WERI-Rb-1 (cell line): ENCODE data around the gene GPR139.

ENCODE experiments used
- DNase-seq: peaks from one replicate; pipeline ENCODE4 v3.0.0-alpha.2; 2020
- H3K27ac ChIP-seq: fragments of 250-450 bp; sonication (Bioruptor Pico); 2 replicates; pipeline ENCODE4 v1.5.1; 2020; ENCODE audit warnings: mild to moderate bottlenecking, moderate library complexity
- H3K27me3 ChIP-seq: fragments of 250-450 bp; sonication (Bioruptor Pico); 2 replicates; pipeline ENCODE4 v1.5.1; 2021; ENCODE audit warnings: mild to moderate bottlenecking, low read depth, moderate library complexity; ENCODE audit not compliant: insufficient read depth, severe bottlenecking
- H3K36me3 ChIP-seq: fragments of 250-450 bp; sonication (Bioruptor Pico); 2 replicates; pipeline ENCODE4 v1.5.1; 2020; ENCODE audit warnings: mild to moderate bottlenecking, moderate library complexity
- H3K4me3 ChIP-seq: 2 replicates; pipeline ENCODE4 v1.5.1; 2011; ENCODE audit warnings: low read depth, mild to moderate bottlenecking, control low read depth, low read length
- H3K9me3 ChIP-seq: fragments of 250-450 bp; sonication (Bioruptor Pico); 2 replicates; pipeline ENCODE4 v1.5.1; 2021; ENCODE audit warnings: mild to moderate bottlenecking, moderate library complexity; ENCODE audit not compliant: severe bottlenecking
- CTCF ChIP-seq: IDR thresholded peaks from 2 replicates; pipeline ENCODE4 v1.5.1; 2011; ENCODE audit warnings: low read depth, mild to moderate bottlenecking, control low read depth, inconsistent platforms, low read length

The GPR139 gene

DNA sequence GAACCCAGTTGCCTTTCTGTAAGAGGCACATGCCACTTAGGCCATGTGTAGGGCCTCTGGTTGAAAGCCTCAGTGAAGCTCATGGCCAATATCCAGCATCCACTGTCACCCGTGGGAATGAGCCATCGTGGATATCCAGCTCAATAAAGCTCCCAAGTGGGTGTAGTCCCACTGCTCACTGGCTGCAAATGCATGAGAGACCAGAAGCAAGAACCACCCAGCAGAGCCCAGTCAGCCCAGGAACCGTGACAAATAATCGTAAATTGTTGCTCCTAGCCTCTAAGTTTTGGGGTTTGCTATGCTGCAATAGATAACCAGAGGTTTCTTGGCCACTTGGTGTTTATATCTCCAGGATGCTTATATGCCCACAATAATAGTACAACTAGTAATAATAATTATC, 33.7 kb downstream of the GPR139 start:
- TF ChIP-seq CTCF, result no peak
- H3K27ac ChIP-seq, result no peak overlapping the region
- H3K27me3 ChIP-seq, result peaks cover 62% of the 10 kb centered on the region
- H3K4me3 ChIP-seq, result no peak overlapping the region
- DNase-seq, result no peak
- H3K9me3 ChIP-seq, result no peaks in the 10 kb centered on the region
- no peaks in the 10 kb centered on the region for H3K36me3 ChIP-seq

- no peak overlapping the region for H3K27ac ChIP-seq
- peaks cover 4% of the 10 kb centered on the region for H3K9me3 ChIP-seq
- H3K27me3 ChIP-seq, result peaks cover 64% of the 10 kb centered on the region
- no peak for DNase-seq
- no peak overlapping the region for H3K4me3 ChIP-seq
- no peak for TF ChIP-seq CTCF
- H3K36me3 ChIP-seq, result no peaks in the 10 kb centered on the region
Observed at GRCh38 chr16:20029611-20030010, 44.1 kb downstream of the GPR139 start.

DNA sequence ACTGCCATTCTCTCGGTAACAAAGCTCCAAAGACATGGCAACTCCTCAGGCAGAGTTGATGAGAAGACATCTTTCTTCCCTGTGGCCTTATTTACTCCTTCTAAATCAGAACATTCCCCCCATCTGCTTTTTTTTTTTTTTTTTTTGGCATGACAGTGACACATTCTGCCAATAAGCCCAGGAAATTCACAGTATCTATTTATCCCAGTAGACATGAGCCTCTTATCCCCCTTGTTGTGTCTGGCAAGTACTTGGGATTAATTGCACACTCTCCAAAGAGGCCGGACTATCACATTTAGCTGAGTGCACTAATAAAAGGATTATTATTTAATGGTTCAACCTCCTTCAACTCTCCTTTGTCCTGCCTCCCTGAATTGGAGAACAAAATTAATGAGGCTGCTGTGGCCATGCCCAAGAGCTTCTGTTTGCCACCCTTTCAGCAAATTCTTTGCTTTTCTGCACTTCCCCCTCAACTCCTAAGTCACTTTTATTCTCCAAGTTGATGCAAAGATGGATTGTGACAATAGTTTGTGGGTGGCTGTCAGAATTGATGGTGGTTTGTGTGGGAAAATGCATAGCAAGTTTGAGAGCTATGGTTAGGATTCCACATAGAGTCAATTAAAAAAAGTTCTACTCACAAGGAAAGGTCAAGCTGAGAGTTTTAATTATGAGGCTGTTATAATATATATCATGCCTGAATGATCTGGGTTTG, 47.2 kb downstream of the GPR139 start:
- TF ChIP-seq CTCF, result no peak
- peaks cover 1% of the 10 kb centered on the region for H3K9me3 ChIP-seq
- H3K27ac ChIP-seq, result no peak overlapping the region
- no peaks in the 10 kb centered on the region for H3K36me3 ChIP-seq
- no peak overlapping the region for H3K4me3 ChIP-seq
- DNase-seq, result no peak
- H3K27me3 ChIP-seq, result peaks cover 63% of the 10 kb centered on the region

- Histone ChIP-seq H3K27ac (no peak overlapping the region), H3K27me3 (peaks cover 44% of the 10 kb centered on the region), H3K9me3 (no peaks in the 10 kb centered on the region), H3K36me3 (no peaks in the 10 kb centered on the region), H3K4me3 (no peak overlapping the region)
- DNase-seq, result no peak
- no peak for TF ChIP-seq CTCF
Observed at GRCh38 chr16:20023190-20023589, 50.5 kb downstream of the GPR139 start.

DNA sequence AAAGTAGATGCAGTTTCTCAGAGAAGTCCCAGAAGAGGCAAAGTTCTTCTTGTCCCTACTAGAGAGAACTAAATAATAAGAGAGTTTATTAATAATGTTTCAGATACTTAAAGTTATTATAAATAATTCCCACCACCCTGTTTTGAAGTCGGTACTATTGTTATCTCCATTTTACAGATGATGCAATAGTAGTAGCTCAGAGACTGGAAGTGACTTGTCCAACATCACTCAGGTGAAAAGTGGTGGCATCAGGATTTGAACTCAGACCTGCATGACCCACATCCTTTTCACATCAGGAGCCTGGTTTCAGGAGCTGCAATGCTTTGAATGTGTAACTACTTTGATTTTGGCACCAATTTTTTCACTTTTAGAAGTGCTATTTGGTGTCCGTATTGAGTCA, 52.7 kb downstream of the GPR139 start:
- H3K9me3 ChIP-seq, result no peaks in the 10 kb centered on the region
- no peak overlapping the region for H3K27ac ChIP-seq
- DNase-seq, result no peak
- peaks cover 42% of the 10 kb centered on the region for H3K27me3 ChIP-seq
- no peak for TF ChIP-seq CTCF
- H3K36me3 ChIP-seq, result no peaks in the 10 kb centered on the region
- H3K4me3 ChIP-seq, result no peak overlapping the region

- H3K4me3 ChIP-seq, result no peak overlapping the region
- no peak for TF ChIP-seq CTCF
Observed at GRCh38 chr16:20020083-20020482, 53.6 kb downstream of the GPR139 start.

More at GRCh38 chr16:20020083-20020482, 53.6 kb downstream of the GPR139 start:
- DNase-seq, result no peak
- no peaks in the 10 kb centered on the region for H3K9me3 ChIP-seq
- no peaks in the 10 kb centered on the region for H3K36me3 ChIP-seq
- no peak overlapping the region for H3K27ac ChIP-seq
- peaks cover 51% of the 10 kb centered on the region for H3K27me3 ChIP-seq
